Stimulated activated CD4-positive, alpha-beta T cell treated with anti-CD3 and anti-CD28 coated beads, Interleukin-12 subunit alpha, Interleukin-12 subunit beta, amount 100 ng/mL, for 4 hours (primary cell): ENCODE measurements around the gene HPSE.
A peak's percentile ranks its signal among the peaks of the same experiment; 100 is the strongest.
"Not testable (repeated sequence)": the region's sequence is repeated elsewhere in the genome, so short reads cannot be mapped to it uniquely, and the experiment has no call there.

Experiments
- DNase-seq: peaks from one replicate; pipeline ENCODE4 v3.0.0-alpha.2; 2020

The HPSE gene

DNA sequence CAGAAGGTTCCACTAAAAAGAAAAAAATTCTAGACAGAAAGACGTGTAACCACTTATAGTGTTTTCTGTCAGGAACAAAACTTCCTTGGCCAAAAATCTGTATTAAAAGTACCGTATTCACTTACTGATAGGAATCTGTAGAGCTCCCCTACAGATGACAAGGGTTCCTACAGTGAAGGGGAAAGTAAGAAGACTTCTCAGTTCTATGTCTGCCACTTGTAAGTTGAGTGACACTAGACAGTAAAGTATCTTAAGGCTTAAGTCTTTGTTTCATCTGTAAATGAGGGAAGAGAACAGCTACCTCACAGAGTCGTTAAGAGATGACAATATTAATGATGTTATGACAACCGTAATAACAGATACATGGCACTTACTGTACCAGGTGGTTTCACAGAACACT lies 53.3 kb downstream of the HPSE start:
- DNase-seq: no peak

DNA sequence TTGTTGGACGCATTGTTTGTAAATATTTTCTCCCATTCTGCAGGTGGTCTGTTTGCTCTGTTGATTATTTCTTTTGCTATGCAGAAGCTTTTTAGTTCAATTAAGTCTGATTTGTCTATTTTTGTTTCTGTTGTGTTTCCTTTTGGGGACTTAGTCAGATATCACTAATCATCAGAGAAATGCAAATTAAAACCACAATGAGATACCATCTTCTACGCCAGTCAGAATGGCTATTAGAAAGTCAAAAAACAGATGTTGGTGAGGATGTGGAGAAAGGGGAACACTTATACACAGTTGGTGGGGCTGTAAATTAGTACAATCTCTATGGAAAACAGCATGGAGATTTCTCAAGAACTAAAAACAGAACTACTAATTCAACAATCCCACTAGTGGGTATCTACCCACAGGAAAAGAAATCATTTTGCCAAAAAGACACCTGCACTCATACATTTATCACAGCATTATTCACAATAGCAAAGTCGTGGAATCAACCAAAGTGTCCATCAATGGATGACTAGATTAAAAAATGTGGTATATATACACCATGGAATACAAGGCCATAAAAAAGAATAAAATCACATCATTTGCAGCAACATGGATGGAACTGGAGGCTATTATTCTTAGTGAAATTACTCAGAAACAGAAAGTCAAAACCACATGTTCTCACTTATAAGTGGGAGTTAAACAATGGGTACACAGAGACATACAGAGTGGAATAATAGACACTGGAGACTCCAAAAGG lies 58.2 kb downstream of the HPSE start:
- DNase-seq: no peak

DNA sequence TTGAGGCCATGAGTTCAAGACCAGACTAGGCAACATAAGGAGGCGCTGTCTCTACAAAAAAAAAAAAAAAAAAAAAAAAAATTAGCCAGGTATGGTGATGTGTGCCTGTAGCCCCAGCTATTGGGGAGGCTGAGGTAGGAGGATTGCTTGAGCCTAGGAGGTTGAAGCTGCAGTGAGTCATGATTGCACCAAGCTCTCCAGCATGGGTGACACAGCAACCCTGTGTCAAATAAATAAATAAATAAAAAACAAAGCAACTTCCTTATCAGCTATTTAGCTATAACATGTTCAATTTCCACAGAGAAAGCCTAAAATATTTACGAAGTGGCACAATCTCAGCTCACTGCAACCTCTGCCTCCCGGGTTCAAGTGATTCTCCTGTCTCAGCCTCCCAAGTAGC lies 60.7 kb downstream of the HPSE start:
- not testable (repeated sequence) for DNase-seq

DNA sequence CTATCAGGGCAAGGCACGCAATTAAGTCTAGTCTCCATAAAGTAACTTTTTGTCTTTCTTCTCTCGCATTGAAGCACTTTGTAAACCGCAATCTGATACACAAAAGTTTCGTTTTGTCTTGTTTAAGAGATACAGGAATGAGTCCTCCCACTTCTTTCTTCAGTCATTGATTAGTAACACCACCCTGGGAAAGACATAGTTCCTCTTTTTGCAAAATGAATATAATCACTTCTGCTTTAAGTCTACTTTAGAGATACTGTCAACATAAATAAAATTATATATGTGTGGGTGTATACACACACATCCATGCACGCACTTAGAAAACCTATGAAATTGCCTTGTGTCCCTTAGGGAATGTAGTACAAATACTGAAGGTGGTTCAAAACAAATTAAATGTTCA lies 61.7 kb downstream of the HPSE start:
- no peak for DNase-seq

DNA sequence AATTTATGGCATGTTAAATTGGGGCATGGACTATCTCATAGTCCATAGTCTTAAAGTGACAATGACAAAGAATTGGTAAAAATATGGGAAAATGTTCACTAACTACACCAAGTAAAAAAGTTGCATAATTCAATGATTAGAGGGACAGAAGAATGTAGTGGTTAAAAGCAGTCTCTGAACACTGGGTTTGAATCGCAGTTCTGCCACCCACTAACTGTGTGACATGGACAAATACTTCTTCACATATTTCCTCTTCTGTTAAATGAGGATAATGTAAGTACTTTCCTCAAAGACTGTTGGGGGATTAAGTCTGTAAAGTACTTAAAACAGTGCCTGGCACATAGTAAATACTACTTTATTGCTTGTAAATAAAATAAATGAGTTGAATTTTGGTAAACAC lies 65.4 kb downstream of the HPSE start:
- DNase-seq: no peak

DNA sequence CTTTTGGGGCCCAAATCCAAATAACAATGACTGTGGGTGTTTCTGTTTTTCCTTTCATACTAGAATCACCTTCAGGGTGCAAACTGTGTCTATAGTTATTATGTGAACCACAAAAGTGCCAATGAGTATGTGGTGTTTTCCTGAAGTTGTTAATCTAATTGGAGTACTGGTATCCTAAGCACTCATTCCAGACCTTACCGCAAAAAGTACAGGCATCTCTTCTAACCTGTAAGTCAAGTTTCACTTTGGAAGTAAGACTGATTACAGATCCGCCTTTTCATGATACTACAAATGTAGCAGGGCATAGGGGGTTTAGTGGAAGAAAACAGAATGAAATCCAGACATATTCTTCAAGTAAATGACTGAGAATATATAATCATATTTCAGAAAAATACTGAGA lies 66.2 kb downstream of the HPSE start:
- DNase-seq: no peak

DNA sequence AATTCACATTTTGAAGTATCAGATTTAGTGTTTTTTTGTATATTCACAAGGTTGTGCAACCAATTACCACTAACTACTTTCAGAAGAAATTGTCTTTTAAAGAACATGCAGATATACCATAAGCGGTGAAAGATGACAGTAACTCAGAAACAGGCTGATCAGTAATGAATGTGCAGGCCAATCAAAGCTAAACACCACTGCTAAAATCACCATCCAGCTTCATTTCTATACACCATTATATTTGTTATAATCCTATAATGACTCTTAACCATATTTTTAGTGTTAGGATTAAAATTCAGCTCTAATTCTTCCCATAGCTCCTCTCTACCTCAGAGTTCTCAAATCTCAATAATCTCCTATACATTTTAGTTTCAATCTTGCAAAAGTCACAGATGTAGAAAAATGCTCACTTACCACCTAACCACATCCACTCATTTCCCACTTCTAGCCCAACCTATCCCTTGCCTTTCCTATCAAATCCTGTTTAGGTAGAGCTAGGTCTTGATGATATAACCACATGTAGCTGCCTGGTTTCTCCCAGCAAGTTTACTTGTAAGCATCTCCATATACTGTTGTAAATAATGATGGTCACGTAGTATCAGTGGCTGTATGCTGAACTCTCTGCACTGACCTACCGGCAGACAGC lies 66.7 kb downstream of the HPSE start:
- DNase-seq: no peak

DNA sequence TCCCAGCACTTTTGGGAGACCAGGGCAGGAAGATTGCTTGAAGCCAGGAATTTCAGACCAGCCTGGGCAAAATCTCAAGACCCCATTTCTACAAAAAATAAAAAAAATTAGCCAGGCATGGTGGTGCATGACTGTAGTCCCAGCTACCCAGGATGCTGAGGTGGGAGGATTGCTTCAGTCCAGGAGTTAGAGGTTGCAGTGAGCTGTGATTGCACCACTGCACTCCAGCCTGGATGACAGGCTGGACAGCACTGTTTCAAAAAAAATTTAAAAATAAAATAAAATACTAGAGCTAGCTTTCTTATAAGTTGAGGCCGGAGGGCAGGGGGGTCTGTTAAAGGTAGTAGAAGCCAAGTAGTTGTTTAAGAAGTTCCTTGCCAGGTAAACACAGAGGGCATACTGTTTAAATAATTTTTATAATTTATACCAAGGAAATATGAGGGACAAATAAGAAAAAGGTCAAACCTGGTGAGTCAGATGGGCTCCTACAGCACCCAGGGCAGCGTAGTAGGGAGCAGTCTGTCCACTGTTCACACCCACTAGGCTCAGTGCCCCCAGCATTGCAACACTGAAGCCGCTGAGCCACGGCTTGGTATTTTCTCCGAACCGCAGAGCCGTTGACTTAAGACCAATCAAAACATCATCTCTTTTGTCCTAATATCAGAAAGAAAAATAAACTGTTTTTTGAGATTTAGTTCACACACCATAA lies 67.4 kb downstream of the HPSE start:
- no peak for DNase-seq

DNA sequence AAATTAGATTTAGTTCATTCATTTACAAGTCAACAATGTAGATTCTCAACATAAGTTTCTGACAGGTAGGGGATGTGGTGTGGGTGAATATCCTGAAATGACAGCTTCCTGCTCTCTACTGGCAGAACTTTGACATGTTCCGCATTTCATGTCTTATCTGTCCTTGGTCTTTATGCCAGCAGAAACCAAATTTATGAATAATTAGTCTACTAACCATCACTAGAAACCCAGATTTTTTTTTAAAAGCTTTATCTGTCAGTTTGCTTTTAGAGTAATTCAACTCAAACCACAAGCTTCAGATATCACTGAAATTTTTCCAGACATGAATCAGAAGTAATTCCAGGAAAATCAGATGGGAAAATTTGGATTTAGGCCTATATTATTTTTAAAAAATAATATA lies 68.0 kb downstream of the HPSE start:
- no peak for DNase-seq

DNA sequence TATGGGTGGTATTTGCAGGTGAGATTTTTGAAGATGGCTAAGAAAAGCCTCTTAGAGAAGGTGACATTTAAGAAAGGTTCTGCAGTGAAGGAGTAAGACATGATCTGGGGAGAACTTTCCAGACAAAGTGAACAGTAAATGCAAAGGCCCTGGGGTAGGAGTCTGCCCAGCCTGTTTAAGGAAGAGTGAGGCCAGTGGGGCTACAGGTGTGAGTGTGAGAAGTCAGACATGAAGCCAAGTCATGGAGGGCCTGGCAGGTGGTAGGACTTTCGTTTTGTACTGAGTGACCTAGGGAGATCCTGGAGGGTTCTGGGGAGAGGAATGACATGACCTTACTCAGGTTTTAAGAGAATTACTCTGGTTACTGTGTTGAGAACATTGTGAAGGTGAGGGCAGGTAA lies 71.5 kb downstream of the HPSE start:
- DNase-seq: no peak

DNA sequence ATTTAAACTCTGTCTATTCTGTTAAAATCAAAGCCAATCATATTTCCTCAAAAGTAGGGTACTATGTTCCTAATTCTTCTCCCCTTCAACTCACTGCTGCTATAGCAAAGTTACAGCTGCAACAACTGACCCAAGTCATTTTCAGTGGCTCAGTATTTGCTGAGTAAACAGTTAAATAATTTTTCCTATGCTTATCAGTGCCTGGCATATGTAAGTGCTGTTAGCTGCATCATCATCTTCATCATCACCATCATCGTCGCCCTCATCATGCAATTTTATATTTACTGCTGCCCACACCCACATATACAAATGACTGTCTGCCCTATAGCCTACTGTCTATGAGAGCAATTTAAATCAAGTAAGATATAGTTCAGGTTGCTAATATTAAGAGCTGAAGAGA lies 72.0 kb downstream of the HPSE start:
- DNase-seq: no peak

DNA sequence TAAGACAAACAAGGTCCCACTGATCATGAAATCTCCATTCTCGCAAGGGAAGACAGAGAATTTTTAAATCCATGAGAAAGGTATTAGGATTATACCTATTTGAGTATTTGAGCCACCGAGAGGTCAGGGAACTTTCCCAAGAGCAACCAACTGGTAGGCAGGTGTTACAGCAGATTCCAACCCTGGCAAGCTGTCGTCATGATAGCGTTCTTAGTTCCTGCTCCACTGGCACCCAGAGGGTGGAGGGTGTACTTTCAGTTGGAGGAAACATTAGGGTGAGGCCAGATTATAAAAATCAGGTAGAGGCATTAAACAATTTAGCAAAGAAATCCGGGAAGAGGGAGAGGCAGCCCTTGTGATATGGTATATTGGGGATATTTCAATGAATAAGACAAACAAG lies 73.3 kb downstream of the HPSE start:
- no peak for DNase-seq

DNA sequence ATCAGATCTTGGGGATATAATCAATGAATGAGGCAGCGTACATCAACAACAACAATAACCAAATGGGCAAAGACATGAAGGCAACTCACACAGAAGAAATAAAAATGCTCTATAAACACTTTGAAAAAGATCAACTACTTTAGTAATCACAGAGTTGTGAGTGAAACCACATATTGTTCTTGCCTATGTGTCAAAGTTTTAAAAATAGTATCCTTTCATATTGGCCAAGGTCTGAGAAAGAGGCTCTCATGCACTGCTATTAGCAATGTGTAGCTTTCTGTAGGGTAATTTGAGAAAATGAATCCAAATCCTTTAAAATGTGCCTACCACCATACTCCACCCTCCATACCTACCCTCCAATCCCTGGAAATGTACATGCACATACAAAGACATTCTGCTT lies 75.1 kb downstream of the HPSE start:
- DNase-seq: no peak

DNA sequence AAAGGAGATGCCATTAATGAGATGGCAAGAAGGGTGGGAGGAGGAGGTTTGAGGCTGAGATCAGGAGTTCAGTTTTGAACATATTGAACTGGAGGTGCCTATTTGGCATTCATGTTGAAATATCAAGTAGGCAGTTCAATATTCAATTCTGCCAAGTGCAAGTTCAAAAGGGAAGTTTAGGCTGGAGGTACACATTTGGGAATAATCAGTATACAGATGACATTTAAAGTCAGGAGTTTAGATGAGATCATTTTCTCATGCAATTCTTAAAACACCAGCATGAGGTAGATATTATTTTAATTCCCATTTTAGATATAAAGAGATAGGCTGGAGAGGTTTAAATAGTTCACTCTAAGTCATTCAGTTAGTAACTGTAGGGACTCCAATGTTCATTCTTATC lies 76.2 kb downstream of the HPSE start:
- no peak for DNase-seq

DNA sequence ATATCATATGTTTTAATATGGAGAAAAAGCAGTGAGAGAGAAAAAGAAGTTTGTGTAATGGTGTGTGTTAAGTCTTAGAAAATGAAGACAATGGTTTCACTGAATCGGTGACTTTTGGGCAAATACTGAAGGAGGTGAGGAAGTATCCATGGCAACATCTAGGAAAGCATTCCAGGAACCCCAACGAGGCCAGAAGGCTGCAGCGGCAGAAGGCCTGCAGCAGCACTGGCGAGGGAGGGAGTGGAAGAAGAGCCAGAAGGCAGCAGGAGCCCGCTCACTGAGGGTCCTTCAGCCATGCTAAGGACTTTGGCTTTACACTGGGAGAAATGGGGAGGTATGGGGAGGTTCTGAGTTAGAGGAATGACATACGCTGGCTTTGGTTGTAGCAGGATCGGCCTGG lies 76.8 kb downstream of the HPSE start:
- no peak for DNase-seq

DNA sequence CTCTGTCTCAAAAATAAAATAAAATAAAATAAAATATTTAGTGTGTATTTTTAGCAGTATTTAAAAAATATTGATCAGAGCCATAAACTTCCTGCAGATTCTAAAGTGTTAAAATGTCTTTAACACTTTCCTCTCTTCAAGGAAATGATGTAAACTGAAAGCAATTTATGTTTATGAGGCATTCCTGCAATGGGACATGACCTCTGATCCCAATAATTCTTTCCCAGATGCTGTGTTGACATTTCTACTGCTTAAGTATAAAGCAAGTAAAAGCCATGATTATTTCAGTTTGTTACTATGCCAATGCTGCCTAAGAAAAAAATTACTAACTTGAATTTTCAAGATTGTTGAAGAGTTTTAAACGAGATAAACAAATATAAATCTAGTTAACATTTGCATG lies 79.1 kb downstream of the HPSE start:
- DNase-seq: no peak

DNA sequence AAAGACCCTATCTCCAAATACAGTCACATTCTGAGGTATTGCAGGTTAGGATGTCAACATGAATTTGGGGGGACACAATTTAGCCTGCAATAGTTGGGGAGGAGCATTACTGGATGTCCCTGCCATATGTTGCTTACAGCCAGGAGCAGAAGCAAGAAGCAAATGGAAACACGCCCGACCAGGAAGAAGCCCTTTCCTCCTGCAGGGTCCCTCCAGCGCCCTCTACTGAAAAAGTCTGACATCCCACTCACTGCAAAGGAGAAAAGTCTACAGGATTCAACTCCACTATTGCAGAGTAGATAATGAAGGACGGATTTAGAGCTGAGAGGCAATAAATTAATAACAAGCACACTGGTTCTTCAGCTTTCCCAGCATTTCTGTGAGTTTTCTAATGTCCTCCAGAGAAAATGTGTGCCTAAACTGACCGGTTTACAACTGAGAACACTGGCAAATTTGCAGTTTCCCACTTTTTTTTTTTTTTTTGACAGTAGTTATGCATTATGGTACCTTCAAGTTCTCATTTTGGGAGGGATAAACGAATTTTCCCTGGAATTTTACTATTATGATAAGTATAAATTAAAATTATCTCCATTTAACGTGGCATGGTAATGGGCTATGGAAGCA lies 81.8 kb downstream of the HPSE start:
- DNase-seq: peak; percentile 54

DNA sequence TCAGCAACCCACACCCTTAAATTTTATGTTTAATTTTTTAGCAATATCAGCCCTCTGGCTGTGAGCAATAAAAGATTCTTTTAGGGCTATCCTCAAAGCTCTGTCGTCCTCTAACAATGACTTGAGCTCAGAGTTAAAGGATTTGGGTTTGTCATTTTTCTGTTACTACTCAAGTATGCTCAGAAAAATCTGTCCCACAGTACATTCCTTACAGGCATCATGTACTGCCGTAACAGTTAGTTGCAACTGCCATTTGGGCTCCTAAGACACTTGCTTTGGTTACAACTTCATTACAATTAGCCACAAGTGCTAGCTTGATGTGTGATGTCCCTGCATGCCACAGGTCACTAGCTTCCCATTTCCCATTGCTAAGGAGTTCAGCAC lies 83.2 kb downstream of the HPSE start:
- no peak for DNase-seq

DNA sequence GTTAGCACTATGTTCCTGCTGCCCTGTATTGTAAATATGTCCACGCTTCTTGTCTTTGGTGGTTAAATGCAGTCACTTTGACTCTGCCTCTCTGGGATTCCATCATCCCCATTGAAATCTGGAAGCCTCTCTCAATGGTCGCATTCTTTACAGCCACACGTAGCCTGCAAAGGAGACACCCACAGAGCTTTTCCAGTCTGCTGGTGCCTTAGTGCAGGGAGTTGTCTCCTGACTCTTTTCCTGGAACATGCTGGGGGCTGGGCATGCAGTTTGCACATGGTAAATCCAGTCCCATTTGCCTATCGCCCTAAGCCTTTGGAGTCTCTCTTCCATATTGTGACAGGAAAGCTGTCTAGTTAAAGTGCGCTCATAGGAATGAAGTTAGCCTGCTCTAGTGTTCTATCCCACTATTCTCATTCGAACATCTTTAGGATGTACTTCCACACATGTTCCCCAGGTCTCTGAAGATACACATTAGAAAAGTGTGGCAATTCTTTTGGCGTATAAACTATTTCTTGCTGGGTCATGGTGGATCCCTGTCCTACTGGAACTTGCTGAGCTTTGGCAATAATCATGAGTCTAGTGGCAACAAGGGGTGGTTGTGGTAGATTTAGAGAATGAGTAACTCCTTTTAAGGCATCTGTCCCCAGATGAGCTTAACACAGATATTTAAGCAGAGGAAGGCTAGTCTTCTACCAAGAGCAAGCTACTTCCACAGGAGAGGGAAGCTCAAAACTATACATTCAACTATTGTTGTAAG lies 83.8 kb downstream of the HPSE start:
- no peak for DNase-seq

DNA sequence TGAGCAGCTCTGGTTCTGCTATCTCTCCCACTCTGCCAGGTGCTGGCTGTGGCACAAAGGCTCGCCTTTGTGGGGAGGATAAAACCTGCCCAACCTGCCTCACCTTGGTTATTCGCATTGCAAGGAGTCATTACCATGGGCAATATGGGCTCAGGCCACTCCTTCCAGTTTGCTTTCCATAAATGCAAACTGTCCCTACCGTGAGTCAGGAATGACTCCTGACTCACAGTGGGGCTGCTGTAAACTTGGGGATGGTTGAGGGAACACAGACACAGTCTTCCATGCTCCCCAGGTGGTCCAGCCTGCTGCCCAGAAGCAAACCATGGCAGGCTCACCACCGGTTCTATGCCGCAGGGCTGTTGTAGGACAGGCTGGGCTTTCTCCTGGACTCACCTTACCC lies 86.2 kb downstream of the HPSE start:
- no peak for DNase-seq

DNA sequence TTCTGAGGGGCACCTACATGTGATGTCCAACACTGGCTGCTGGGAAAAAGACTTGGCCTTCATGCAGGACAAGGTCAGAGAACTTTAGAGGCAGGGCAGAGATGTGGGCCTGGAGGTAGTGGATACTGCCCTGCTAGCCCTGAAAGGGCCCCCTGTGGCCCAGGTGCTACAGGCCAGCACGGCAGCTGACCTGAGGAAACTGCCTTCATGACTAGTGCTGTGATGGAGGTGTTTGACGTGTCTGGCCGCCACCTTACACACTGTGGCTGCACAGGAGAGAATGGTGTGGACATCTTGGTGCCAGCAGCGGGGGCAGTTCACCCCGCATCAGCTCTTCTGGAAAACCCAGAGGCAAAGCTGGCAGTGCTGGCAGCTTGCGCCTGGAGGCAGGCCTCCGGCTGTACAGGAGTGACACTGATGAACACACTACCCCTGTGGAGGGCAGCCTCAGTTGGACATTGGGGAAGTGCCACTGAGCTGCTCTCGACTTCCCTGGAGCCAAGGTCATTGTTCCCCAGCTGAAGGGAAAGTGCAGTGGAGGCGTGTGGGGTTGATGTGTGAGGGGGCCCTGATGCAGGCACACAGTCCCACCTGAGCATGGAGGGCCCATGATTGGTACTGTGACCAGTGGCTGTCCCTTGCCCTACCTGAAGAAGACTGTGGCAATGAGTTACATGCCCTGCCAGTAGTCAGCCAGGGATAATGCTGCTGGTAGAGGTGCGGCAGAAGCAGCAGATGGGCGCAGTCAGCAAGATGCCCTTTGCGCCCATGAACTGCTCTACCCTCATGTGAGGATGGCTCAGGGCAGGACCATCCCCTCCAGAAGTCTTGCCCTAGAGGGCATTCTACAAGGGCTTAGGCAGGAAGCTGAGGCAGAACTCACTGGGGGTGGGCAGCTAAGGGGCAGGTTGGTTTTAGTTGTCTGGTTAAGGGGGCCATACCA lies 87.0 kb downstream of the HPSE start:
- no peak for DNase-seq
